H9 (cell line): ENCODE measurements around the gene CD80. TPM values are rescaled to one million over a fixed set of nuclear protein-coding genes. Genes with fewer than 3 reads are reported as not detected.

Source experiments
- DNase-seq: peaks from one replicate; pipeline ENCODE4 v3.0.0-alpha.2; 2017
- H2AFZ ChIP-seq: one replicate; pipeline ENCODE4 v1.6.1; 2013; ENCODE audit warnings: mild to moderate bottlenecking, low read length, control low read depth, moderate library complexity
- H2AK5ac ChIP-seq: 2 replicates; pipeline ENCODE4 v1.6.1; 2013; ENCODE audit warnings: low read length, control low read depth, mixed read lengths; ENCODE audit not compliant: insufficient read length
- H2BK120ac ChIP-seq: one replicate; pipeline ENCODE4 v1.6.1; 2013; ENCODE audit warnings: low read depth, mild to moderate bottlenecking, low read length, control low read depth, inconsistent platforms; ENCODE audit not compliant: poor library complexity, severe bottlenecking
- H2BK12ac ChIP-seq: 2 replicates; pipeline ENCODE4 v1.6.1; 2013; ENCODE audit warnings: low read length, control low read depth, mixed read lengths, low read depth; ENCODE audit not compliant: insufficient read length
- H2BK15ac ChIP-seq: 2 replicates; pipeline ENCODE4 v1.6.1; 2013; ENCODE audit warnings: low read depth, low read length, control low read depth
- H2BK20ac ChIP-seq: one replicate; pipeline ENCODE4 v1.6.1; 2013; ENCODE audit warnings: low read depth, mild to moderate bottlenecking, low read length, control low read depth, inconsistent platforms; ENCODE audit not compliant: poor library complexity, severe bottlenecking
- H2BK5ac ChIP-seq: 2 replicates; pipeline ENCODE4 v1.6.1; 2013; ENCODE audit warnings: low read length, control low read depth, mixed read lengths; ENCODE audit not compliant: insufficient read length
- H3K14ac ChIP-seq: 2 replicates; pipeline ENCODE4 v1.6.1; 2013; ENCODE audit warnings: low read length, control low read depth; ENCODE audit not compliant: insufficient read depth
- H3K18ac ChIP-seq: 2 replicates; pipeline ENCODE4 v1.6.1; 2013; ENCODE audit warnings: low read depth, mild to moderate bottlenecking, mixed read lengths, low read length, control low read depth; ENCODE audit not compliant: insufficient read length
- H3K23ac ChIP-seq: 2 replicates; pipeline ENCODE4 v1.6.1; 2013; ENCODE audit warnings: low read length, control low read depth, mixed read lengths, low read depth; ENCODE audit not compliant: insufficient read length
- H3K23me2 ChIP-seq: 2 replicates; pipeline ENCODE4 v1.6.1; 2013; ENCODE audit warnings: low read depth, mild to moderate bottlenecking, mixed read lengths, low read length, control low read depth; ENCODE audit not compliant: insufficient read length, poor library complexity, severe bottlenecking
- H3K27ac ChIP-seq: 2 replicates; pipeline ENCODE4 v1.5.1; 2013; ENCODE audit warnings: low read length, control low read depth, mixed read lengths, low read depth; ENCODE audit not compliant: insufficient read length
- H3K27me3 ChIP-seq: 2 replicates; pipeline ENCODE4 v1.6.1; 2013; ENCODE audit warnings: low read length, control low read depth, inconsistent platforms; ENCODE audit not compliant: insufficient read depth
- H3K4ac ChIP-seq: 2 replicates; pipeline ENCODE4 v1.6.1; 2013; ENCODE audit warnings: low read depth, mild to moderate bottlenecking, control low read depth, inconsistent platforms, low read length, moderate library complexity
- H3K4me1 ChIP-seq: 2 replicates; pipeline ENCODE4 v1.6.1; 2013; ENCODE audit warnings: low read length, control low read depth, inconsistent platforms; ENCODE audit not compliant: insufficient read depth
- H3K4me2 ChIP-seq: 2 replicates; pipeline ENCODE4 v1.6.1; 2013; ENCODE audit warnings: low read length, control low read depth, mixed read lengths; ENCODE audit not compliant: insufficient read length, insufficient read depth
- H3K56ac ChIP-seq: 2 replicates; pipeline ENCODE4 v1.6.1; 2013; ENCODE audit warnings: low read depth, mild to moderate bottlenecking, mixed read lengths, low read length, control low read depth; ENCODE audit not compliant: insufficient read length
- H3K79me1 ChIP-seq: 2 replicates; pipeline ENCODE4 v1.6.1; 2013; ENCODE audit warnings: low read depth, mild to moderate bottlenecking, moderate library complexity, low read length, control low read depth, inconsistent platforms; ENCODE audit not compliant: insufficient read depth, poor library complexity, severe bottlenecking
- H3K79me2 ChIP-seq: 2 replicates; pipeline ENCODE4 v1.6.1; 2013; ENCODE audit warnings: low read length, control low read depth, inconsistent platforms; ENCODE audit not compliant: insufficient read depth
- H3K9ac ChIP-seq: 2 replicates; pipeline ENCODE4 v1.6.1; 2013; ENCODE audit warnings: low read length, control low read depth, mixed read lengths; ENCODE audit not compliant: insufficient read length; ENCODE audit errors: extremely low read depth
- H3K9me3 ChIP-seq: one replicate; pipeline ENCODE4 v1.6.1; 2013; ENCODE audit warnings: low read depth, low read length, inconsistent platforms; ENCODE audit not compliant: control insufficient read depth
- H3T11ph ChIP-seq: one replicate; pipeline ENCODE4 v1.6.1; 2013; ENCODE audit warnings: mild to moderate bottlenecking, low read length, control low read depth, inconsistent platforms
- H4K20me1 ChIP-seq: one replicate; pipeline ENCODE4 v1.6.1; 2013; ENCODE audit not compliant: control insufficient read depth, insufficient read length, insufficient read depth
- H4K5ac ChIP-seq: 2 replicates; pipeline ENCODE4 v1.6.1; 2013; ENCODE audit warnings: low read depth, mild to moderate bottlenecking, mixed read lengths, low read length, control low read depth; ENCODE audit not compliant: insufficient read length
- H4K8ac ChIP-seq: replicated peaks from 2 replicates; pipeline ENCODE4 v1.6.1; 2013; ENCODE audit warnings: low read length, control low read depth, mixed read lengths, low read depth; ENCODE audit not compliant: insufficient read length
- H4K91ac ChIP-seq: 2 replicates; pipeline ENCODE4 v1.6.1; 2013; ENCODE audit warnings: low read depth, mild to moderate bottlenecking, moderate library complexity, mixed read lengths, low read length, control low read depth; ENCODE audit not compliant: insufficient read length
- H3K27ac Mint-ChIP-seq, 3 experiments: 2 replicates in 2 of 3; 3 replicates in 1 of 3; pipeline ENCODE4 v1.8.0; 2020 to 2021; ENCODE audit warnings: mixed read lengths in 3 of 3, mild to moderate bottlenecking in 1 of 3, moderate library complexity in 1 of 3
- H3K27me3 Mint-ChIP-seq: 2 replicates; pipeline ENCODE4 v1.8.0; 2021; ENCODE audit warnings: low read depth, mild to moderate bottlenecking, moderate library complexity, mixed read lengths
- H3K36me3 Mint-ChIP-seq, 3 experiments: 2 replicates in 2 of 3; 3 replicates in 1 of 3; pipeline ENCODE4 v1.8.0; 2020 to 2021; ENCODE audit warnings: low read depth in 3 of 3, mixed read lengths in 3 of 3; ENCODE audit not compliant: insufficient read depth in 1 of 3
- H3K4me1 Mint-ChIP-seq, 2 experiments: 2 replicates each; pipeline ENCODE4 v1.8.0; 2020; ENCODE audit warnings: mixed read lengths in 2 of 2
- H3K4me3 Mint-ChIP-seq, 2 experiments: 2 replicates in 1 of 2; 3 replicates in 1 of 2; pipeline ENCODE4 v1.8.0; 2020 to 2021; ENCODE audit warnings: mild to moderate bottlenecking in 2 of 2, mixed read lengths in 2 of 2, moderate library complexity in 1 of 2
- H3K9me3 Mint-ChIP-seq, 2 experiments: 2 replicates in 1 of 2; 3 replicates in 1 of 2; pipeline ENCODE4 v1.8.0; 2020; ENCODE audit warnings: mild to moderate bottlenecking in 2 of 2, mixed read lengths in 2 of 2, moderate library complexity in 1 of 2
- CTCF ChIP-seq: fragments of 200-600 bp; sonication (generic); conservative IDR thresholded peaks from 3 replicates; pipeline ENCODE4 v1.8.0; 2021; ENCODE audit warnings: antibody characterized with exemption, mild to moderate bottlenecking
- WGBS: extraction: QIAGEN DNeasy Blood & Tissue Kit; methylation state at CpG from one replicate; pipeline ENCODE4 v1.1.7; 2013; ENCODE audit warnings: missing lambda C conversion rate, low lambda C conversion rate, mixed read lengths; ENCODE audit not compliant: insufficient read length; ENCODE audit errors: extremely low coverage; 5-methylcytosine and 5-hydroxymethylcytosine counted together
- total RNA-seq: library from RNA; stranded (reverse); gene quantifications from 2 replicates; pipeline ENCODE4 v1.2.1, GENCODE V29; 2021

CD80 gene
- total RNA-seq, 1 experiment from 2014 or later = not detected

- Histone ChIP-seq H2BK120ac (no peak overlapping the region), H3K9me3 (no peaks in the 10 kb centered on the region), H3K27me3 (no peaks in the 10 kb centered on the region), H3K4me1 (no peaks in the 10 kb centered on the region), H3K23me2 (no peaks in the 10 kb centered on the region), H2AFZ (no peak overlapping the region), H3K56ac (no peak overlapping the region), H2BK20ac (no peak overlapping the region), H3K79me2 (no peaks in the 10 kb centered on the region), H3K9ac (no peak overlapping the region), H3K4me2 (no peak overlapping the region), H2BK15ac (no peak overlapping the region), H3K27ac (no peak overlapping the region), H3K18ac (no peak overlapping the region), H3K14ac (no peak overlapping the region), H4K5ac (no peak overlapping the region), H4K20me1 (no peaks in the 10 kb centered on the region), H4K91ac (no peak overlapping the region), H2AK5ac (no peak overlapping the region), H2BK12ac (no peak overlapping the region), H2BK5ac (no peak overlapping the region), H3K4ac (no peak overlapping the region), H3T11ph (no peak overlapping the region), H4K8ac (no peak overlapping the region), H3K23ac (no peak overlapping the region), H3K79me1 (no peaks in the 10 kb centered on the region)
- peaks cover 11 to 63% (median 59%) of the 10 kb centered on the region in 3 experiments; a peak in 6 of 7 replicates for H3K36me3 Mint-ChIP-seq
- WGBS = no CpG with 5 or more reads among the region's 2 CpGs
- H3K27me3 Mint-ChIP-seq = no peaks in the 10 kb centered on the region
- no peaks in the 10 kb centered on the region for H3K9me3 Mint-ChIP-seq
- TF ChIP-seq CTCF = no peak
- DNase-seq = no peak
- H3K4me1 Mint-ChIP-seq = no peaks in the 10 kb centered on the region
- H3K4me3 Mint-ChIP-seq = no peak overlapping the region
- no peak overlapping the region for H3K27ac Mint-ChIP-seq
These were observed 52.0 kb downstream of the CD80 start for GRCh38 chr3:119507404-119507803.
